B cell (primary cell): ENCODE data around the gene RBM20.

Experiments
- EZH2 ChIP-seq: IDR thresholded peaks from 2 replicates; pipeline ENCODE4 v1.6.1; 2012; ENCODE audit warnings: borderline replicate concordance, low read depth, mild to moderate bottlenecking, moderate library complexity, low read length; ENCODE audit not compliant: insufficient read depth, poor library complexity, severe bottlenecking
- TF ChIP-seq, protein P1 (sequence below): fragments of 200-600 bp; IDR thresholded peaks from one replicate; pipeline ENCODE4 v1.8.0; 2022; ENCODE audit warnings: antibody characterized with exemption, mild to moderate bottlenecking

DNA sequence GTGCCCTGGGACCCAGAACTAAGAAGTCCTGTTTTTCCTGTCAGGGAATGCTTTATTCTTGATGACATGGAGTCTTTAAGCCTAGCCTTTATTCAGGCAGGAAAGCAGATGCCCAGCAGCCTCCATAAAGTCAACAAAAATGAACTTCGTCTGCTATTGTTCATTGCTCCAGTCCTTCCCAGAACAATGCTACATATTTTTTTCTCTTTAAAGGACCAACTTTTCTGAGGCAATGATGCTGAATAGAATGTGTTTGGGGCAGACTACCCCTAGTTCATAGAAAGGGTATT is 180.0 kb downstream of the RBM20 start:
- TF ChIP-seq EZH2: no peak
- TF ChIP-seq, protein P1, sequence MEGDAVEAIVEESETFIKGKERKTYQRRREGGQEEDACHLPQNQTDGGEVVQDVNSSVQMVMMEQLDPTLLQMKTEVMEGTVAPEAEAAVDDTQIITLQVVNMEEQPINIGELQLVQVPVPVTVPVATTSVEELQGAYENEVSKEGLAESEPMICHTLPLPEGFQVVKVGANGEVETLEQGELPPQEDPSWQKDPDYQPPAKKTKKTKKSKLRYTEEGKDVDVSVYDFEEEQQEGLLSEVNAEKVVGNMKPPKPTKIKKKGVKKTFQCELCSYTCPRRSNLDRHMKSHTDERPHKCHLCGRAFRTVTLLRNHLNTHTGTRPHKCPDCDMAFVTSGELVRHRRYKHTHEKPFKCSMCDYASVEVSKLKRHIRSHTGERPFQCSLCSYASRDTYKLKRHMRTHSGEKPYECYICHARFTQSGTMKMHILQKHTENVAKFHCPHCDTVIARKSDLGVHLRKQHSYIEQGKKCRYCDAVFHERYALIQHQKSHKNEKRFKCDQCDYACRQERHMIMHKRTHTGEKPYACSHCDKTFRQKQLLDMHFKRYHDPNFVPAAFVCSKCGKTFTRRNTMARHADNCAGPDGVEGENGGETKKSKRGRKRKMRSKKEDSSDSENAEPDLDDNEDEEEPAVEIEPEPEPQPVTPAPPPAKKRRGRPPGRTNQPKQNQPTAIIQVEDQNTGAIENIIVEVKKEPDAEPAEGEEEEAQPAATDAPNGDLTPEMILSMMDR: no peak
